ENCODE results near the gene MYO5B.

The MYO5B gene

DNA sequence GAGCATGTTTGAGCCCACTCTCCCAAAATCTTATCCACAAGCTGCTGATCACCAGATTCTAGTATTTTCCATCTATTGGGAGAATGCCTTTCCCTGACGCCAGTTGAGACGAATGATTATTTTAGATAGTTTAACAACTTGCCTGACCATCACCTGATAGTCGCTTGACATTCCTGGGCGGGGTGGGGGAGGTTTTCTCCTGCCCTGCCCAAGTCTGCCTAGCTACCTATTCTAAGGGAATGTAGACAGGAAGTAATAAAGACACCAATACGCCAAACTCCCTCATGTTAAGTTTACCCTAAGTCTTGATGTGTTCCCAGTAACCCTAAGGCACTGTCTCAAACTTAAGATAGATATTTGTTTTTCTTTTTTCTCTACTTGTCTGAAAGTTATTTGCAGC is 377.0 kb downstream of the MYO5B start:
- no peak for DNase-seq (ENCODE audit: low read depth)
- TF ChIP-seq, protein P1, sequence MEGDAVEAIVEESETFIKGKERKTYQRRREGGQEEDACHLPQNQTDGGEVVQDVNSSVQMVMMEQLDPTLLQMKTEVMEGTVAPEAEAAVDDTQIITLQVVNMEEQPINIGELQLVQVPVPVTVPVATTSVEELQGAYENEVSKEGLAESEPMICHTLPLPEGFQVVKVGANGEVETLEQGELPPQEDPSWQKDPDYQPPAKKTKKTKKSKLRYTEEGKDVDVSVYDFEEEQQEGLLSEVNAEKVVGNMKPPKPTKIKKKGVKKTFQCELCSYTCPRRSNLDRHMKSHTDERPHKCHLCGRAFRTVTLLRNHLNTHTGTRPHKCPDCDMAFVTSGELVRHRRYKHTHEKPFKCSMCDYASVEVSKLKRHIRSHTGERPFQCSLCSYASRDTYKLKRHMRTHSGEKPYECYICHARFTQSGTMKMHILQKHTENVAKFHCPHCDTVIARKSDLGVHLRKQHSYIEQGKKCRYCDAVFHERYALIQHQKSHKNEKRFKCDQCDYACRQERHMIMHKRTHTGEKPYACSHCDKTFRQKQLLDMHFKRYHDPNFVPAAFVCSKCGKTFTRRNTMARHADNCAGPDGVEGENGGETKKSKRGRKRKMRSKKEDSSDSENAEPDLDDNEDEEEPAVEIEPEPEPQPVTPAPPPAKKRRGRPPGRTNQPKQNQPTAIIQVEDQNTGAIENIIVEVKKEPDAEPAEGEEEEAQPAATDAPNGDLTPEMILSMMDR (IDR thresholded peaks at IDR 0.05; ENCODE audit: low read depth, low read length, missing control alignments), result no peak
- in situ Hi-C loops (cut with HindIII; ENCODE audit: low sequenced_read_pairs), result no loop called here
- no peak overlapping the region for H3K4me3 ChIP-seq (ENCODE audit: low read depth, low read length)

- in situ Hi-C loops (cut with HindIII; ENCODE audit: low sequenced_read_pairs), result no loop called here
- H3K4me3 ChIP-seq (ENCODE audit: low read depth, low read length), result no peak overlapping the region
- DNase-seq (ENCODE audit: low read depth), result no peak
- TF ChIP-seq, protein P1 (IDR thresholded peaks at IDR 0.05; ENCODE audit: low read depth, low read length, missing control alignments), result no peak
Observed at GRCh38 chr18:49815927-49816326, 379.0 kb downstream of the MYO5B start.

- in situ Hi-C loops (cut with HindIII; ENCODE audit: low sequenced_read_pairs), result no loop called here
- peak overlapping the region; percentile 60 for H3K4me3 ChIP-seq (ENCODE audit: low read depth, low read length)
- TF ChIP-seq, protein P1 (IDR thresholded peaks at IDR 0.05; ENCODE audit: low read depth, low read length, missing control alignments), result no peak
- no peak for DNase-seq (ENCODE audit: low read depth)
Observed at GRCh38 chr18:49814147-49814499, 380.8 kb downstream of the MYO5B start.

- DNase-seq (ENCODE audit: low read depth), result peak; percentile 49
- in situ Hi-C loops (cut with HindIII; ENCODE audit: low sequenced_read_pairs), result no loop called here
- H3K4me3 ChIP-seq (ENCODE audit: low read depth, low read length), result peak within 1 kb of the TSS; percentile 60
Observed at GRCh38 chr18:49813319-49814146, 381.4 kb downstream of the MYO5B start, which contains the start of gene ACAA2. Gene ACAA2 (minus strand): TSS chr18:49813533. CDS start chr18:49813484, 49 bp downstream.

GRCh38 chr18:49813069-49813318 is 382.0 kb downstream of the MYO5B start:
- in situ Hi-C loops (cut with HindIII; ENCODE audit: low sequenced_read_pairs), result no loop called here
- peak overlapping the region; percentile 60 for H3K4me3 ChIP-seq (ENCODE audit: low read depth, low read length)
- DNase-seq (ENCODE audit: low read depth), result no peak
- TF ChIP-seq, protein P1 (IDR thresholded peaks at IDR 0.05; ENCODE audit: low read depth, low read length, missing control alignments), result no peak

More at GRCh38 chr18:49813319-49814146, 381.4 kb downstream of the MYO5B start, which contains the start of gene ACAA2:
- TF ChIP-seq, protein P1 (IDR thresholded peaks at IDR 0.05; ENCODE audit: low read depth, low read length, missing control alignments), result no peak

GRCh38 chr18:49812286-49813068 is 382.5 kb downstream of the MYO5B start:
- in situ Hi-C loops (cut with HindIII; ENCODE audit: low sequenced_read_pairs), result no loop called here
- H3K4me3 ChIP-seq (ENCODE audit: low read depth, low read length), result peak overlapping the region; percentile 60
- TF ChIP-seq, protein P1 (IDR thresholded peaks at IDR 0.05; ENCODE audit: low read depth, low read length, missing control alignments), result no peak
- DNase-seq (ENCODE audit: low read depth), result no peak
